ENCODE data around the gene SENP3.
"Not testable (repeated sequence)": the region's sequence is repeated elsewhere in the genome, so short reads cannot be mapped to it uniquely, and the experiment has no call there.

The SENP3 gene

DNA sequence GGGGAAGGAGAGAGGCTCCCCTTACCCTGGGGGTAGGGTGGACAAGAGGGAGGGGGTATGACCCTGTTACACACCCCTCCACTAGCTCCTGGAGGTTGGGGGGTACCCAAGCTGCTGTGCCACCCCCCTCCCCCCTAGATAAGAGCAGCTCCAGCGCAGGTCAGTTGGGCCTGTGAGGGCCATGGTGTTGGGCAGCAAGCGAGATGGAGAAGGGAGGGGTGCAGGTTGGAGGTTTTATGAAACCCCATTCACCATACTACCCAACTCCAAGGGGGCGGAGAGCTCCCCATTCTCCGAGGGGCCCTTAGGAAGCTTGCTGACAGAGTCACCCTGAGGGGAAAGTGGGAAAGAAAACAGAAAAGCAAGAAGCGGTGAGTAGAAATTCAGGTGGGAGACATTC, 29.9 kb downstream of the SENP3 start:
- Histone ChIP-seq H3K27ac (ENCODE audit: low read length) (no peak overlapping the region), H3K36me3 (ENCODE audit: control insufficient read depth, low read depth, low read length) (peaks cover 61% of the 10 kb centered on the region), H3K9ac (ENCODE audit: low read length) (no peak overlapping the region), H3K27me3 (ENCODE audit: control insufficient read depth, insufficient read depth, low read length) (no peaks in the 10 kb centered on the region), H3K4me3 (ENCODE audit: low read length) (no peak overlapping the region), H3K9me3 (ENCODE audit: control insufficient read depth, low read depth, low read length) (no peaks in the 10 kb centered on the region), H3K4me1 (ENCODE audit: control insufficient read depth, low read depth, low read length) (peaks cover 17% of the 10 kb centered on the region)

DNA sequence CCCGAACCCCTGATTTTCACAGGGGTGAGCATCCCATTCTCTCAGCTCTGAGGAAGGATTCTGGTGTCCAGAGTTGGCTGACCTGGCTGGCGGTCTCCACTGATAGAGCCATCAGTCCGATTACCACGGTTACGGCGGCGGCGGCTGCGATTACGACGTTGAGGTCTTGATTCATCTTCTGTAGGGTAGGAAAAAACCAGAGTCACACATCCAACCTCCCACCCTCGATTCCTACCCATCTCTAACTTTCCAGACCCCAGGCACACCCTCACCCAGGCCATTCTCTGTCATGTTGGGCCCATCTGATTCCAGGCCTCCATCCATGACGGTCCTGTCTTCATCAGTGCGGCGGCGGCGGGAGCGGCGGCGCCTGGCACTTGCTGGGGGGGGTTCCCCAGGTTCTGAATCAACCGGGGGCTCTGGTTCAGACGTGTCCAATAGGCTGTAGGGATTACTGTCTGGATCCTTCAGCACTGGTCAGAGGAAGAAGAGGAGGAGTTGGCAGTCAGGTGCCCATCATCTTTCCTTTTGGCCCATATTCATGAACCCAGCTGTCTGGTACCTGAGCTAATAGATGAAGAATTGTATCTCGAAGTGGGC, 30.8 kb downstream of the SENP3 start:
- Histone ChIP-seq H3K4me1 (ENCODE audit: control insufficient read depth, low read depth, low read length) (peaks cover 17% of the 10 kb centered on the region), H3K27me3 (ENCODE audit: control insufficient read depth, insufficient read depth, low read length) (no peaks in the 10 kb centered on the region), H3K9ac (ENCODE audit: low read length) (no peak overlapping the region), H3K36me3 (ENCODE audit: control insufficient read depth, low read depth, low read length) (peaks cover 63% of the 10 kb centered on the region), H3K4me3 (ENCODE audit: low read length) (no peak overlapping the region), H3K27ac (ENCODE audit: low read length) (no peak overlapping the region), H3K9me3 (ENCODE audit: control insufficient read depth, low read depth, low read length) (no peaks in the 10 kb centered on the region)

DNA sequence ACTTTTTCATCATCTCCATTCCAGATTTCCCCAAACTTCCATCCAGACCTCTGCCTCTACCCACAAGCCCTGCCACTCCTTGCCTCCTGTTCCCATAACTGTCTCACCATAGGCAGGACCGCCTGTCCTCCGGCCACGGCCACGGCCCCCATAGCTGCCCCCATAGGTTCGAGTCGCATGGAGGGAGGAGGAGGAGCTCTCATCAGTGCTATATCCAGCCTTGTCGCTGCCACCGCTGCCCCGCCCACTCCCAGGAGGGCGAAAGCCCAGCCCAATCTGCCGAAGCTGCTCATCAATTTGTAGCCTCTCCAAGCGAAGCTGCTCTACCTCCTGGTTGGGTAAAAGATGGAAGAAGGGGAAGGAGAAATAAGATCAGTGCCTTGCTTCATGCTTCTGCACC, 31.6 kb downstream of the SENP3 start:
- no peaks in the 10 kb centered on the region for H3K27me3 ChIP-seq (ENCODE audit: control insufficient read depth, insufficient read depth, low read length)
- no peaks in the 10 kb centered on the region for H3K9me3 ChIP-seq (ENCODE audit: control insufficient read depth, low read depth, low read length)
- H3K27ac ChIP-seq (ENCODE audit: low read length) = no peak overlapping the region
- no peak overlapping the region for H3K9ac ChIP-seq (ENCODE audit: low read length)
- peaks cover 17% of the 10 kb centered on the region for H3K4me1 ChIP-seq (ENCODE audit: control insufficient read depth, low read depth, low read length)
- no peak overlapping the region for H3K4me3 ChIP-seq (ENCODE audit: low read length)
- H3K36me3 ChIP-seq (ENCODE audit: control insufficient read depth, low read depth, low read length) = peaks cover 58% of the 10 kb centered on the region

DNA sequence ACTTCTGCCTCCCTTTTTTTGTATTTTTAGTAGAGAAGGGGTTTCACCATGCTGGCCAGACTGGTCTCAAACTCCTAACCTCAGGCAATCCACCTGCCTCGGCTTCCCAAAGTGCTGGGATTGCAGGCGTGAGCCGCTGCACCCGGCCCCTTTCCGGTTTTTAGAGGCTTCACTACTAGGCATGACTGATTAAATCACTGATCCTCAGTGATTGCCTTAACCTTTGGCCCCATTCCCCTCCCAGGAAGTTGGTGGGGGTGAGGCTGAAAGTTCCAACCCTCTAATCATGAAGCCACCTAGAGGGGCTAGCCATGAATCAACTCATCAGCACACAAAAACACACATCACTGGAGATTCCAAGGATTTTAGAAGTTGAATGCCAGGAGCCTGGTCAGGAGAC, 35.8 kb downstream of the SENP3 start:
- not testable (repeated sequence) for H3K27me3 ChIP-seq (ENCODE audit: control insufficient read depth, insufficient read depth, low read length); H3K9ac ChIP-seq (ENCODE audit: low read length); H3K4me3 ChIP-seq (ENCODE audit: low read length); H3K27ac ChIP-seq (ENCODE audit: low read length); H3K4me1 ChIP-seq (ENCODE audit: control insufficient read depth, low read depth, low read length); H3K9me3 ChIP-seq (ENCODE audit: control insufficient read depth, low read depth, low read length)
- peaks cover 80% of the 10 kb centered on the region for H3K36me3 ChIP-seq (ENCODE audit: control insufficient read depth, low read depth, low read length)

DNA sequence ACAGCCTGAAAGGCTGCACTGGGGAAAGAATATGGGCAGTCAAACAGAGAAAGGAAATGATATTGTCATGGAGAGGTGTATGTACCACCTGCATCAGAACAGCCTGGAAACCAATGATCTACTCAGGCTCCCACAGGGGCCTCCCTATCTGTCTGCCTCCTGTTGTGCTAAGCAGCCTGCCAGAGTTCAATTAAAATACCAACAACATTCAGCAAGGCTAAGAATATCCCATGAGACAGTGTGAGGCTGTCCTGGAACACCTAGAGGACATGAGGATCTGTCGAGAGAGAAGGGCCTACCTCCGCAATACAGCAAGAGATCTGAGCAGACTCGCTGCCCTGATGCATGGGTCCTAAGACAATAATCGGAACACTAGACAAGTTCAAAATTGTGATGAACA, 44.6 kb downstream of the SENP3 start:
- Histone ChIP-seq H3K9me3 (ENCODE audit: control insufficient read depth, low read depth, low read length) (no peaks in the 10 kb centered on the region), H3K27ac (ENCODE audit: low read length) (no peak overlapping the region), H3K9ac (ENCODE audit: low read length) (no peak overlapping the region), H3K4me1 (ENCODE audit: control insufficient read depth, low read depth, low read length) (no peaks in the 10 kb centered on the region), H3K36me3 (ENCODE audit: control insufficient read depth, low read depth, low read length) (peaks cover 37% of the 10 kb centered on the region), H3K4me3 (ENCODE audit: low read length) (no peak overlapping the region), H3K27me3 (ENCODE audit: control insufficient read depth, insufficient read depth, low read length) (no peaks in the 10 kb centered on the region)

DNA sequence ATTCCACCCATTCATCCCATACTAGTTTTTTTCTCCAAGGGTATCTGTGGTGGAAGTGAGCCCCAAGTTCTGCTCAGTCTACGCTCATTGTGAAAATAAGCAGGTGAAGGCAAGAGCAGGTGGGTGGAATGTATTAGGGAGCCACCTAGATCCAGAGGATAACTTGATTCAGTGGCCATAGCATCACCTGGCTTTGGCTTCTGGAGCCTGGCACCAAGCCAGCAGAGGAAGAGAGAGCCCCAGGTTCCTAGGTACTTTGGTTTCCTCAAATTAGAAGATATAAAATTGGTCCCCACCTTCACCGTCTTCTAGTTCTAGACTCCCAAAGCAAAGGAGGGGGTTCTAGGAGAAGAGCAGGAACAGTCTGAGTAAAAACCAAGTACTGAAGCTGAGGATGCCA, 48.9 kb downstream of the SENP3 start:
- peaks cover 18% of the 10 kb centered on the region for H3K4me1 ChIP-seq (ENCODE audit: control insufficient read depth, low read depth, low read length)
- H3K4me3 ChIP-seq (ENCODE audit: low read length) = no peak overlapping the region
- no peak overlapping the region for H3K27ac ChIP-seq (ENCODE audit: low read length)
- peaks cover 10% of the 10 kb centered on the region for H3K36me3 ChIP-seq (ENCODE audit: control insufficient read depth, low read depth, low read length)
- H3K9ac ChIP-seq (ENCODE audit: low read length) = no peak overlapping the region
- H3K27me3 ChIP-seq (ENCODE audit: control insufficient read depth, insufficient read depth, low read length) = no peaks in the 10 kb centered on the region
- no peaks in the 10 kb centered on the region for H3K9me3 ChIP-seq (ENCODE audit: control insufficient read depth, low read depth, low read length)

DNA sequence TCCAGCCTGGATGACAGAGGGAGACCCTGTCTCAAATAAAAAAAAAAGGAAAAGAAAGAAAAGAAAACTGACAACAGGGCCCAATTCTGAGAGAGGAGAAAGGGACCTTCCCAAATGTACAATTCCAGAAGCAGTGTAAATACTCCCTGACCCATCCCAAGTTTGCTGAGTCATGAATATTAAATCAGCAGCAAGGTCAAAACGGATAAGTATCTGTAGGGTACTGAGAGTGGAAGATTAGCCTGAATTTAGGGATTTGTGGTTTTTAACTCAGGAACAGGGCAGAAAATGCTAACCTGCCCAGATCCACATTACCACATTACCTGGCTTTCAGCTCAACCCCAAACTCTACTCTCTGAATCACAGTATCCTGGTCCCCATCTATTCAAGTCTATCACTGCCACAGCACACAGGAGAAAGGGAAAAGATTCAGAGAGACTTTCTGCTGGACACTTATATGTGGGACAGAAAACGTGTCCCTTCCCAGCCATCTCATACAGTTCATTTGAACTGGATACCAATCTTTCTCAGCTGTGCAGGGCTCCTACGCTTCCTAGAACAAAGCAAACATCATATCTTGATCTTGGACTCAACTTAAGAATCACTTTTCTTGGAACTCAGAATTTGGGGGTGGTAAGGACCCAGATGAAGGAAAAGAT, 50.0 kb downstream of the SENP3 start:
- Histone ChIP-seq H3K9me3 (ENCODE audit: control insufficient read depth, low read depth, low read length) (no peaks in the 10 kb centered on the region), H3K4me1 (ENCODE audit: control insufficient read depth, low read depth, low read length) (peaks cover 18% of the 10 kb centered on the region), H3K36me3 (ENCODE audit: control insufficient read depth, low read depth, low read length) (peaks cover 6% of the 10 kb centered on the region), H3K9ac (ENCODE audit: low read length) (no peak overlapping the region), H3K27me3 (ENCODE audit: control insufficient read depth, insufficient read depth, low read length) (no peaks in the 10 kb centered on the region), H3K27ac (ENCODE audit: low read length) (no peak overlapping the region), H3K4me3 (ENCODE audit: low read length) (no peak overlapping the region)

DNA sequence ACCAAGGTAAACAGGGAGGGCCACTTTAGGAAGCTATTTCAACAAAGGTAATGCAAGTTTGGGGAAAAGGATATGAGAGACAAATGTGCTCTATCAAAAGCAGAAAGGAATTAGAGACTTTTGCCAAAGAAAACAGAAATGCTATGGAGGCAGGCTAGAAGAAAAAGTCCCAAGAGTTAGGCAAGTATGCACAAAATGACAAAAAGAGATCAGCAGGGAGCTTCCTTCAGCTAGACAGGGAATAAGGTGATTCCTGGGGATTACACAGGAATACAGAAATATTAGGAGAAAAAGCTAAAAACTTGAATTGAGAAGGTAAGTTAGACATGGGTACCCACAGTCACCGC, 50.5 kb downstream of the SENP3 start:
- Histone ChIP-seq H3K4me3 (ENCODE audit: low read length) (no peak overlapping the region), H3K4me1 (ENCODE audit: control insufficient read depth, low read depth, low read length) (peaks cover 18% of the 10 kb centered on the region), H3K27ac (ENCODE audit: low read length) (no peak overlapping the region), H3K9me3 (ENCODE audit: control insufficient read depth, low read depth, low read length) (no peaks in the 10 kb centered on the region), H3K36me3 (ENCODE audit: control insufficient read depth, low read depth, low read length) (peaks cover 6% of the 10 kb centered on the region), H3K27me3 (ENCODE audit: control insufficient read depth, insufficient read depth, low read length) (no peaks in the 10 kb centered on the region), H3K9ac (ENCODE audit: low read length) (no peak overlapping the region)

DNA sequence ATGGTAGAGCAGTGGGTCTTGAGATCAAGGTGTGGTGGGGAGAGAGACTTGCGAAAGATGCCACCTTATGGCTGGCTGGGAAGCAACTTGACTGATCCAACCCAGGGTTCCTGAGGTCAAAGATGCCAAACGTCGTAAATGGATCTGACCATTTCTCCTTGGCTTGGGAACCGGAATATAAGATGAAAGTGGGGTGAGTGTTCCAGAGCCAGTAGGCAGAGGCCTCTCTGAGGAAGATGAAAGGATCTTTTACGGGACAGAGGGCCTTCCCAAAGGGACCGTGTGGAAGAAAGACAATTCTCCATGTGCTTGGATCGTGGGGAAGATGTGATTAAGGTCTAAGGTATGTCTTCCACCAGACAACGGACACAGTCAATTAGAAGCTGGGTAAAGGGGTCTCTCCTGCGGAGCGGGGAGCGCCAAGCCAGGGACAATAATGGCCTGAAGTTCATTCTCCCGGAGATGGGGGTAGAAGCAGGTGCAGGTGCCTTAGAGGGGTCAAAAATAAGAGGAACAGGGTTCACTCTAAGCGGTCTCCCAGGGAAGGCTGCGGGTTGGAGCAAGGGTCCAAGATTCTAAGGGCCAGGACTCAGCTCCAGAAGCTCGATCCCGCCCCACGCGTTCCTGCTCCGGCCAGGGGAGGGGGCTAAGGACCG, 52.2 kb downstream of the SENP3 start:
- Histone ChIP-seq H3K36me3 (ENCODE audit: control insufficient read depth, low read depth, low read length) (peaks cover 6% of the 10 kb centered on the region), H3K4me1 (ENCODE audit: control insufficient read depth, low read depth, low read length) (peaks cover 18% of the 10 kb centered on the region), H3K27ac (ENCODE audit: low read length) (no peak overlapping the region), H3K9me3 (ENCODE audit: control insufficient read depth, low read depth, low read length) (no peaks in the 10 kb centered on the region), H3K4me3 (ENCODE audit: low read length) (peak overlapping the region; percentile 91), H3K9ac (ENCODE audit: low read length) (peak overlapping the region; percentile 51), H3K27me3 (ENCODE audit: control insufficient read depth, insufficient read depth, low read length) (no peaks in the 10 kb centered on the region)

DNA sequence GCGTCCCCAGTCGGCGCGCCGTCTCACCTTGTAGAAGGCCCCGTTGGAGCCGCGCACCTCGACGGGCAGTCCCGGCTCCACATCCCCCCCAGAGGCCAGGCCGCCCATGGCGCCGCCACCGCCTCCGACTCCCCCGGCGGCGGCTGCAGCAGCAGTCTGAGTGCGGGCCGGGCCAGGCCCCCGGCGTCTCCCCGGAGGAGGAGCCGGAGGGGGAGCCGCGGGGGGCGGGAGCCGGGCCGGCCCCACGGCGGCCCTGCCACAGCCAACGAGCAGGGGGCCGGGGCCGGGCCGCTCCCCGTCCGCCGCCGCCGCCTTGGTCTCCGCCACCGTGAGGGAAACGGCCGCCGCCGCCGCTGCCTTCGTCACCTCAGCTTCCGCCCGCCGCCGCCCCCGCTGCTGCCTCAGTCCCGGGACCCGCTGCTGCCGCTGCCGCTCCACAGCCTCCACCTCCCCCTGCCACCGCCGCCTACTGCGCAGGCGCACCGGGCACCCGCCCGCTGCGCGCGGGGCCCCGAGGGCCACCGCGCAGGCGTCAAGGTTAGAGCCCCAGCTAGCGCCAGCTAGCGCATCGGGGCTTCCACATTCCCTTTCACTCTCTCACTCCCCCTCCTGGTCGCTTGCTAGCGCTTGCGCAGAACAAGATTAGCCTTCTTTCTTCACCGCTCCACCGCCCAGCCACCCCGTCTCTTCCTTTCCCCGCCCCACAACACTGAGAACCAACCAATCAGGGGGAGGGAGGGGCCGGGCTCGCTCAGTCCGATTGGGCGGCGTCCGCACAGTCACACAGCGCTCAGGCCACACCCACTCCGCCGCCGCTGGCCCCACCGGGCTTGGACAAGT, 52.9 kb downstream of the SENP3 start, which contains the start of gene FXR2:
Gene FXR2, minus strand, starts transcription at position 473 of the 840 bp plus-strand sequence. Its CDS starts 365 bp downstream, at position 108.
- peaks cover 18% of the 10 kb centered on the region for H3K4me1 ChIP-seq (ENCODE audit: control insufficient read depth, low read depth, low read length)
- peak within 1 kb of the TSS; percentile 91 for H3K4me3 ChIP-seq (ENCODE audit: low read length)
- H3K27me3 ChIP-seq (ENCODE audit: control insufficient read depth, insufficient read depth, low read length) = no peaks in the 10 kb centered on the region
- no peaks in the 10 kb centered on the region for H3K9me3 ChIP-seq (ENCODE audit: control insufficient read depth, low read depth, low read length)
- H3K36me3 ChIP-seq (ENCODE audit: control insufficient read depth, low read depth, low read length) = peaks cover 6% of the 10 kb centered on the region
- H3K27ac ChIP-seq (ENCODE audit: low read length) = no peak within 1 kb of the TSS
- peak within 1 kb of the TSS; percentile 51 for H3K9ac ChIP-seq (ENCODE audit: low read length)

DNA sequence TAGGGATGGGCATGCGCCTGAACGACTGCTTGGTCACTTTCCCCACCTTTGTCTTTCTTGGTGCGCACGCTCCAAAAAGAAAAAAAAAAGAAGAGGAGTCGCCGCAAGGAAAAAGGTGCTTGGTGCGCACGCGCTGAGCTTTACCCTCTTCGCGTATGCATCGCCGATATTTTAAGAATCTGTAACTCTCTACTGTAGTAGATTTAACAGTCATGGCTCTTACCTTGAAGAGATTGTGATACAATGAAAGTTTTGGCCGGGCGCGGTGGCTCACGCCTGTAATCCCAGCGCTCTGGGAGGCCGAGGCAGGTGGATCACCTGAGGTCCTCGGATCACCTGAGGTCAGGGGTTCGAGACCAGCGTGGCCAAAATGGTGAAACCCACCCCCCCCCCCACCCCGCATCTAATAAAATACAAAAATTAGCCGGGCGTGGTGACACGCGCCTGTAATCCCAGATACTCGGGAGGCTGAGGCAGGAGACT, 53.6 kb downstream of the SENP3 start:
- Histone ChIP-seq H3K27ac (ENCODE audit: low read length) (no peak overlapping the region), H3K4me1 (ENCODE audit: control insufficient read depth, low read depth, low read length) (peaks cover 18% of the 10 kb centered on the region), H3K4me3 (ENCODE audit: low read length) (peak overlapping the region; percentile 31), H3K9ac (ENCODE audit: low read length) (no peak overlapping the region), H3K36me3 (ENCODE audit: control insufficient read depth, low read depth, low read length) (peaks cover 6% of the 10 kb centered on the region), H3K9me3 (ENCODE audit: control insufficient read depth, low read depth, low read length) (no peaks in the 10 kb centered on the region), H3K27me3 (ENCODE audit: control insufficient read depth, insufficient read depth, low read length) (no peaks in the 10 kb centered on the region)
